Endothelial cell of umbilical vein (primary cell): ENCODE measurements around the gene AK5. TPM values are rescaled to one million over a fixed set of nuclear protein-coding genes. Genes with fewer than 3 reads are reported as not detected.

Experiments used
- BruUV-seq: library from RNA; stranded (reverse); fragments of 400-500 nt; replicated peaks from 2 replicates; lab custom pipeline; 2021; lab: Mats Ljungman, UMichigan
- CTCF ChIA-PET: fragments of 300-600, 350-600 bp; sonication (Branson Sonifier 250); formaldehyde crosslinking; loops from one replicate; lab custom pipeline; 2021; ENCODE audit warnings: antibody characterized with exemption, inconsistent platforms; lab: Charles Lee
- POLR2A ChIA-PET: fragments of 300-600, 350-600 bp; sonication (Branson Sonifier 250); formaldehyde crosslinking; loops from one replicate; lab custom pipeline; 2021; ENCODE audit warnings: antibody characterized with exemption, inconsistent platforms; lab: Charles Lee
- DNase-seq: peaks from one replicate; pipeline ENCODE4 v3.0.0-alpha.2; 2011; ENCODE audit warnings: low read depth, low spot score
- FAIRE-seq: peaks from 2 replicates; lab custom pipeline; 2011; peaks lifted over from hg19 to GRCh38; lab: Jason Lieb, UNC
- H2AFZ ChIP-seq: 2 replicates; pipeline ENCODE4 v1.6.0; 2012; ENCODE audit warnings: low read depth, low read length, control low read depth, inconsistent platforms
- H3K27ac ChIP-seq: 2 replicates; pipeline ENCODE4 v1.5.1; 2011; ENCODE audit warnings: low read depth, mild to moderate bottlenecking, control low read depth, low read length, moderate library complexity; ENCODE audit not compliant: insufficient read depth
- H3K27me3 ChIP-seq, 2 experiments: 2 replicates each; pipeline versions ENCODE4 v1.6.0 to v1.6.1; 2011; ENCODE audit warnings: low read length in 2 of 2, mixed read lengths in 1 of 2; ENCODE audit not compliant: control insufficient read depth in 2 of 2, insufficient read depth in 2 of 2
- H3K36me3 ChIP-seq, 2 experiments: 2 replicates in 1 of 2; 3 replicates in 1 of 2; pipeline ENCODE4 v1.5.1; 2011; ENCODE audit warnings: low read length in 2 of 2, mild to moderate bottlenecking in 1 of 2, moderate library complexity in 1 of 2; ENCODE audit not compliant: control insufficient read depth in 2 of 2, insufficient read depth in 2 of 2; ENCODE audit errors: extremely low read depth in 1 of 2
- H3K4me1 ChIP-seq: 3 replicates; pipeline ENCODE4 v1.5.1; 2011; ENCODE audit warnings: mild to moderate bottlenecking, low read length; ENCODE audit not compliant: control insufficient read depth, insufficient read depth; ENCODE audit errors: extremely low read depth
- H3K4me2 ChIP-seq: 2 replicates; pipeline ENCODE4 v1.6.1; 2011; ENCODE audit warnings: low read length, control low read depth, mixed read lengths; ENCODE audit not compliant: insufficient read depth
- H3K4me3 ChIP-seq, 3 experiments: fragments of 200-600 bp in 1 of 3; sonication (generic), shearing (Covaris generic) in 1 of 3; replicated peaks in 1 of 3; 2 replicates each; pipeline ENCODE4 v1.5.1; 2011 to 2016; ENCODE audit warnings: control low read depth in 3 of 3, low read length in 3 of 3, mild to moderate bottlenecking in 2 of 3, inconsistent platforms in 1 of 3, low read depth in 1 of 3, moderate library complexity in 1 of 3; ENCODE audit not compliant: insufficient read depth in 1 of 3
- H3K79me2 ChIP-seq: 2 replicates; pipeline ENCODE4 v1.6.0; 2012; ENCODE audit warnings: low read length, inconsistent platforms; ENCODE audit not compliant: control insufficient read depth, insufficient read depth
- H3K9ac ChIP-seq: replicated peaks from 2 replicates; pipeline ENCODE3; 2011; ENCODE audit warnings: low read length, control low read depth; ENCODE audit not compliant: insufficient read depth; ENCODE audit errors: extremely low read depth
- H3K9me1 ChIP-seq: replicated peaks from 3 replicates; pipeline ENCODE4 v1.6.0; 2011; ENCODE audit warnings: mild to moderate bottlenecking, low read length; ENCODE audit not compliant: control insufficient read depth, insufficient read depth; ENCODE audit errors: extremely low read depth
- H3K9me3 ChIP-seq: replicated peaks from 2 replicates; pipeline ENCODE4 v1.5.1; 2012; ENCODE audit warnings: low read length, inconsistent platforms; ENCODE audit not compliant: control insufficient read depth, insufficient read depth
- H4K20me1 ChIP-seq: replicated peaks from 2 replicates; pipeline ENCODE3; 2011; ENCODE audit warnings: mild to moderate bottlenecking, low read length; ENCODE audit not compliant: control insufficient read depth, insufficient read depth; ENCODE audit errors: extremely low read depth
- CTCF ChIP-seq, 2 donors: IDR thresholded peaks; 1 replicate in 1 of 2; 2 replicates in 1 of 2; pipeline ENCODE4 v1.5.1; 2011; ENCODE audit warnings: low read length in 2 of 2, mild to moderate bottlenecking in 2 of 2, moderate library complexity in 2 of 2, control low read depth in 1 of 2, inconsistent platforms in 1 of 2, low read depth in 1 of 2; ENCODE audit not compliant: insufficient read depth in 1 of 2; ENCODE audit errors: extremely low read depth in 1 of 2
- EZH2 ChIP-seq: IDR thresholded peaks from 2 replicates; pipeline ENCODE4 v1.6.1; 2012; ENCODE audit warnings: borderline replicate concordance, low read depth, mild to moderate bottlenecking, moderate library complexity, low read length, inconsistent platforms; ENCODE audit not compliant: severe bottlenecking
- FOS ChIP-seq: IDR thresholded peaks from 2 replicates; pipeline ENCODE4 v1.6.1; 2011; ENCODE audit warnings: mild to moderate bottlenecking, low read length, moderate library complexity, borderline replicate concordance; ENCODE audit not compliant: insufficient read depth
- JUN ChIP-seq: IDR thresholded peaks from 2 replicates; pipeline ENCODE4 v1.6.1; 2011; ENCODE audit warnings: borderline replicate concordance, low read depth; ENCODE audit not compliant: insufficient read length, insufficient read depth
- MAX ChIP-seq: IDR thresholded peaks from 2 replicates; pipeline ENCODE4 v1.6.1; 2011; ENCODE audit not compliant: insufficient read depth, insufficient read length
- MYC ChIP-seq: IDR thresholded peaks from one replicate; pipeline ENCODE4 v1.6.1; 2011; ENCODE audit warnings: mild to moderate bottlenecking, low read depth, low read length
- POLR2A ChIP-seq: IDR thresholded peaks from 2 replicates; pipeline ENCODE4 v1.6.1; 2012; ENCODE audit warnings: low read depth, mild to moderate bottlenecking, control low read depth, low read length
- POLR2AphosphoS5 ChIP-seq: IDR thresholded peaks from 2 replicates; pipeline ENCODE4 v1.6.1; 2012; ENCODE audit warnings: low read depth, mild to moderate bottlenecking, control low read depth, low read length, moderate library complexity; ENCODE audit not compliant: insufficient read depth
- dilution Hi-C: fragments of 300-500 bp; cut with MboI; formaldehyde crosslinking; loops from one replicate; pipeline ENCODE4 v1.15.0; 2019; ENCODE audit warnings: low sequenced_read_pairs; ENCODE audit not compliant: extremely low pct_ligation_motif_present
- intact Hi-C: fragments of 100-400 bp; cut with micrococcal nuclease; formaldehyde crosslinking; loops from one replicate; pipeline ENCODE4 v1.10.0; 2022
- polyA plus RNA-seq, 4 experiments: library from polyadenylated mRNA; depleted of rRNA in 3 of 4; stranded (reverse) in 3 of 4; unstranded in 1 of 4; fragments of >200 nt; gene quantifications; 2 replicates each; pipeline versions ENCODE4 v1.2.1 to v1.2.3, GENCODE V29; 2011 to 2012; ENCODE audit warnings: missing spikeins in 1 of 4
- total RNA-seq: library from RNA; stranded (reverse); gene quantifications from 2 replicates; pipeline ENCODE4 v1.2.3, GENCODE V29; 2021

Gene AK5
- total and polyA plus RNA-seq, 2 donors (not counting 3 experiments of a cell fraction or from before 2014, with no cell fraction given), result 5.0 to 7.5 TPM

- H3K4me1 ChIP-seq, result no peaks in the 10 kb centered on the region
- no peaks in the 10 kb centered on the region for H3K27me3 ChIP-seq
- TF ChIP-seq FOS (no peak), CTCF (IDR thresholded peaks at IDR 0.05; ENCODE audit: extremely low read depth in 1 of 2, insufficient read depth in 1 of 2, low read depth in 1 of 2, low read length in 2 of 2) (no peak), JUN (no peak), EZH2 (no peak), MYC (no peak), MAX (no peak), POLR2AphosphoS5 (no peak), POLR2A (no peak)
- no peak overlapping the region for H3K27ac ChIP-seq
- dilution Hi-C loops (no loop called here), intact Hi-C loops (no loop called here)
- no TSS peak for BruUV-seq
- no peaks in the 10 kb centered on the region for H3K36me3 ChIP-seq
- no peaks in the 10 kb centered on the region for H3K9me3 ChIP-seq
- no peak overlapping the region for H3K4me3 ChIP-seq
- ChIA-PET CTCF (interaction anchor here (1.3 kb wide), 1 partner anchor 75 kb away, joined by 3 read pairs; no protein-coding TSS in a partner anchor), POLR2A (no interaction called here)
- DNase-seq (no peak), FAIRE-seq (no peak)
- no peaks in the 10 kb centered on the region for H3K79me2 ChIP-seq
- no peak overlapping the region for H2AFZ ChIP-seq
- no peak overlapping the region for H3K4me2 ChIP-seq
- no peaks in the 10 kb centered on the region for H3K9me1 ChIP-seq
- no peaks in the 10 kb centered on the region for H4K20me1 ChIP-seq
- H3K9ac ChIP-seq, result no peak overlapping the region
These were observed 104.5 kb downstream of the AK5 start for GRCh38 chr1:77386276-77386675.
